ENCODE data around the gene MYEOV.

The MYEOV gene

GRCh38 chr11:69267395-69267805 lies 26.6 kb upstream of the MYEOV start:
- FAIRE-seq, result no peak

- no peak for FAIRE-seq
These were observed 25.0 kb upstream of the MYEOV start for GRCh38 chr11:69268911-69269310.

DNA sequence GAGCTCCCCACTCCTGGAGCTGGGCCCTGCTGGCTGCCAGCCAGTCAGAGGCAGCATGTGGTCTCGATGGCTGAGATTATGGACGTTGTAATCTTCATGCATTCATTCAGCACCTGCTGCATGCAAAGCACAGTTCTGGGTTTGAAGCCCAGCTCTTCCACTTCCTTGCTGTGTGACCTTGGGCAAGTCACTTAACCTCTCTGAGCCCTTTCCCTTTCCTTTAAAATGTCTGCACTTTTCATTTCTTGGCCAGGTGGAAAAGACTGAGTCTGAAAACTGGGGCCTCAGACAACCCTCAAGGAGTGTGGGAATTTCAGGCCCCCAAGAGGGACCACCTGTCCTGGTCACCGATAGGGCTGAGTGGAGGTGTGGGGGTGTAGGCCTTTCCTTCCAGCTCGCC lies 24.6 kb upstream of the MYEOV start:
- FAIRE-seq, result no peak

DNA sequence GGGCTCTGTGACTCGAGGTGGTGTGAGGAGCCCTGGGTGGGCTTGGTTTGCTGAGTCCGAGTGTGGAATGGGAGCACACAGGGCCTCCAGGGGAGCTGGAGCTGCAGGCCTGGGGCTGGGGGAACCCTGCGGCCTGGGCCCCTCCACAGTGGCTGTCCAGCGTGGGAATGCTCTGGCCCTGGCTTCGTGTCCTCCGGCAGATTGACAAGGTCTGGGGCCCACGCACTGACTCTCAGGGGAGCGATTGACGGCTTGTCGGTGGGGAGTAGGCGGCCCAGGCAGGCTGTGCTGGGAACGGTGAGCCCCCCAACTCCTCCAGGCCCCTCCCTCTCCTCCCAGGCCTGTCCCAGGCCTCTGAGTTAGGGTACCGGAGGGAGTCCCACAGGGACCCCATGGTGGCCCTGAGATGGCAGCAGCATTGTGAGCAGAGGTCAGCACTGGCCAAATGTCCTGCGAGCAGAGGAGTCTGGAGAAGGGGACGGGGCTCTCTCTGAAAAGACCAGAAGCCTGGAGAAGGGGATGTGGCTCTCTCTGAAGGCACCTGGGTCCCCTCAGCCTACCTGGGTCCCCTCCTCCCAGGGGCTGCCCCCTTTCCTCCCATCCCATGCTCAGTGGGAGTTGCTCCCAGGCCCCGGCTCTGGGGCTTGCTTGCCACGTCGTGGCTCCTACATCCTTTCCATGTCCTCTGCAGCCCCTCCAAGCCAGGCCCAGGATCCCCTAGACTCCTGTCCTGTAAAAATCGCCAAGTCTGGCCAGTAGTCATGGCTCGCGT lies 23.8 kb upstream of the MYEOV start:
- FAIRE-seq, result no peak

DNA sequence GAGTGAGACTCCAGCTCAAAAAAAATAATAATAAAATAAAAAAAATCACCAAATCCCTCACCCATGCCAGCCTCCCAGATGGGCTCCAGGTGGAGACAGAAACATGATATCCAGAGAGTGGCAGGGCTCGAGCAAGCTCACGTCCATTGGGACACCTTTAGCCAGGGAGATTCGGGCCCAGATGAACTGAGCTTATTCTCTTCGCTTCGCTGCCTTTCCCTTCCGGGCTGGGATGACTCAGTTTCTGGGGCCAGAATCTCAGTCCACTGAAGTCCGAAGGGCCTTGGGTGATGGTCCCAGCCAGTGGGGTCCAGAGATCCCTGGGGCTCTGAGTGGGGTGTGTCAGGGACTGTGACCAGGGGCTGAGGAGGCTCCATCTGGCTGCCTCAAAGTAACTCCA lies 23.0 kb upstream of the MYEOV start:
- FAIRE-seq, result no peak

- no peak for FAIRE-seq
These were observed 21.9 kb upstream of the MYEOV start for GRCh38 chr11:69272055-69272454.

DNA sequence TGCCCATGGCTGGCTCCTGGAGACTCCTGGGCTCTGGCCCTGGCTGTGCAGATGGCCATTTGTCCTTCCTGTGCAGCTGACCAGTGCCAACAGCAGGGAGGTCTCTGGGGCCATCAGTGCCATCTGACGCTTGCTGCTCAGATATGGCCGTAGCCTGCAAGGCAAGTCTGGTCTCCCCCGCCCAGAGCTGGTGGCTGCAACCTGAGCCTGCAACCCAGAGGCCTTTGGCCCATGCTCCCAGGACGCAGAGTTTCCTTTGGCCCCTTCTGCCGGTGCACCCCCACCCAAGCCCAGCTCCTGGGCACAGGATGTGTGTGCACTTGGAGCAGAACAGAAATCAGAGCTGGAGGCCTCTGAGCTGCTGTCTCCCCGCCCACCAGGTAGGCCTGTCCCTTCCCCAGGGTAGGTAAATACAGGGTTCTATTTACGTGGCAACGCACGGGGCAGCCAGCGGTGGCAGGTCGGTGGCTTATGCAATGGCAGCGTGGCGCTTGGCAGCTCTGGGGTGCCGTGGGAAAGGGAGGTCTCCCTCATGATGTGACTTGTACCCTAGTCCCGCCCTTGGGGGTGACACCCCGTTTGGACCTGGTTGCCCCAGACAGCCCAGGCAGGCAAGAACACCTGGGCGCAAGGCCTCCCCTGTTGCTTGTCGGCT lies 21.0 kb upstream of the MYEOV start:
- no peak for FAIRE-seq

- FAIRE-seq, result no peak
These were observed 20.4 kb upstream of the MYEOV start for GRCh38 chr11:69273571-69273970.

- no peak for FAIRE-seq
These were observed 19.4 kb upstream of the MYEOV start for GRCh38 chr11:69274531-69275016.

DNA sequence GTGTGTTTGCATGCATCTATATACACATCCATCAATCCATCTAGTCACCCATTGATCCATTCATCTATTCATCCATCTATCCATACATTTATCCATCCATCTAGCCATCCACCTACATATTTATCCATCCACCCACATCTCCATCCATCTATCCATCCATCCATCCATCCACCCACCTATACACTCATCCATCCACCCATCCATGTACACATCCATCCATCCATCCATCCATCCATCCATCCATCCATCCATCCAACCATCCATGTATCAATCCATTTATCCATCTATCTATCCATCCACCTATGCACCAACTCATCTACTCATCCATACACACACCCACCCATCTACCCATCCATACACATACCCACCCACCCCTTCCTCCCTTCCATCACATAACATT lies 18.8 kb upstream of the MYEOV start:
- FAIRE-seq, result no peak

DNA sequence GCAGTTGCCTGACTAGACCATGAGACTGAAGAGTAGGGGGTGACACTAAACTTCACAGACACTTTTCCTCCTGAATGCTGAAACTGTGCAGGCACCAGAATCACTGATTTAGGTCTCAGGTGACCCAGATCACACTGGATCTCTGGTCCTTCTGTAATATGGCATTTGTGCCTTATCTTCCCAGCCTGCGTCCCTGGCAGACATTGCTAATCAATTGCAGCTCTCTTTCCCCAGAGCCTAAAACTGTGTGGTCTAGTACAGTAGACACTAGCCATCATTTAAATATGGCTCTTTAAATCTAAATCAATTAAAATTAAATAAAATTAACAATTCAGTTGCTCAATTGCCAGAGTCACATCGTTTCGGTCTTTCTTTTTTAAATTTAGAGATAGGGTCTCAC lies 17.8 kb upstream of the MYEOV start:
- no peak for FAIRE-seq

GRCh38 chr11:69277074-69277809 lies 16.7 kb upstream of the MYEOV start:
- no peak for FAIRE-seq

DNA sequence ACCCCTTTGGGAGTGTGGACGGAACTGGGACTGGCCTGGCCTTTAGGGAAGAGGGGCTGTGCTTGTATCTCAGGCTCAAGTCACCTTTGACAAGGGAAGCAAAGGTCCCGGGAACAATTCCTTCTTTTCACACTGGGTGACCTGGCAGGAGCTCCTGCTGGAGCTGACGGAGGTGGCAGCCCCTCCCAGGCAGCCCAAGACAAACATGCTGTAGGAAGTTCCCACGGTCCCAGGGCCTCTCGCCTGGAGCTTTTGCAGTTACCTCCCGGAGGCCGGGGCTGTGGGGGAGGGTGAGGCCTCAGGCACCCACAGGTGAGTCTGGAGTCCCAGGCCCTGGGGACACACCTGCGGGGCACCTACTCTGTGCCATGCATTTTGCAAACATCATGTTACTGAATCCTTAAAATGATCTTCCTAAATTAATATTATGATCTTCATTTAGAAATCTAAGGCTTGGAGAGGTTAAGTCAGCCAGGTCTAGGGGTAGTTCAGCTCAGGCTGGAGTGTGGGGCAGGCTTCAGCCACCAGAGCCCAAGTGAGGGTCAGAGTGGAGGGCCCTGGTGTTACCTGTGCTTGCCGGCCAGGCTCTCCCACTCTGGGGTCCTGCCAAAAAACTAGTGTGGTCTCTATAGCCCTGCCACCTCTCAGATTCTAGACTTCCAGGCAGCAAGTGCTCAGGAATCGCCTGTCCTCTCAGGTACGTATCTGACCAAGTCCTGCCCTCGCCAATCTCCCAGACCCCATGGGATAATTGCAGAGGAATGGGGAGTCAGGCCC lies 15.7 kb upstream of the MYEOV start:
- FAIRE-seq, result no peak

DNA sequence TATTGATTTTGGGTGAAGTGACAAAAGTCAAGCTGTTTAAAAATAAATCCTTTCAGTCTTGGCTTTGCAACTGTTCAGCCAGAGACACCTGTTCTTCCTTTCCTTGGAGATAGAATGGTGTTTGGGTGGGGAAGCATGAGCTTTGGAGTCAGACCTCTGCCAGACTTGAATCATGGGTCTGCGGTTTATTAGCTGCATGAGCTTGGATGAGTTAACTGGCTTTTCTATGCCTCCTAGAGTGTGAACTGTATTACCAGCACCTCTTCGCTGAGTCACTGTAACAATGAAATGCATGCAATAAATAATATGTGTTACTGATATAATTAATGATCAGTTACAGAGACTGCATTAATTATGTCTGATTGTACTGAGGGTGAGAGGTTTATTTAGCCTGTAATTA lies 13.5 kb upstream of the MYEOV start:
- FAIRE-seq, result no peak

DNA sequence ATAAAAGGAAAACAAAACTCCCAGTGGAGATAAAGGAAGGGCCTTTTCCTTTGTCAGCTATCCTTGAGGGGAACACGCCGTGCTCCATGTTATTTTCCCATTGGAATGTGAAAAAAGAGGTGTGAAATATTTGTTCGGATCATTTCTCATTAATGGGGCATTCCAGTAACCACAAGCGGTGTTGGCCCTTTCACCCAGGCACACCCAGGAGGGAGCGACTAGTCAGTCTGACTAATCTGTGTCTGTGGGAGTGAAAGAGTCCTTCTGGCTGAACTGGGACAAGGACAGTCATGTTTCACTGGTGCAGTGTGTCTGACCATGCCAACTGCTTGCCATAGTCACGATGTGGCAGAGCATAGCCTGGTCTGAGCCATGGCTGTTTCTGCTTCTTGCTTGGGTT lies 13.0 kb upstream of the MYEOV start:
- no peak for FAIRE-seq

DNA sequence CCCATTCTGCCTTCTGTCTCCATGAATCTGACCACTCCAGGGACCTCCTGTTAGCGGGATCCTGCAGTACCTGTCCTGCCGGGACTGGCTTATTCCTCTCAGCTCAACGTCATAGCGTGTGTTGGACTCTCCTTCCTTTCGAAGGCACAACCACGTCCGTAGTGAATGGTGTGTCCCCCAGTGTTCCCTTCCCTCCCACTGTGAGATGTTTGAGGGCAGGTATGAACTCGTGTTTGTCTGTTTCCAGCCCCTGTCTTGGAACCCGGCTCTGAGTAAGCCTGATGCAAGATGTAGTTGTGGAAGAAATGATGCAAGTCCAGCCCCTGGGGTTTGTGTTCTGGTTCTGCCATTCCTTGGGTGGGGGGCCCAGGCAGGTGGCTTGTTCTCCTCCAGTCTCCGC lies 10.5 kb upstream of the MYEOV start:
- FAIRE-seq, result no peak

GRCh38 chr11:69284081-69284511 lies 9.9 kb upstream of the MYEOV start:
- FAIRE-seq, result no peak

- no peak for FAIRE-seq
These were observed 8.9 kb upstream of the MYEOV start for GRCh38 chr11:69285091-69285490.

GRCh38 chr11:69285766-69286165 lies 8.2 kb upstream of the MYEOV start:
- no peak for FAIRE-seq

- no peak for FAIRE-seq
These were observed 7.3 kb upstream of the MYEOV start for GRCh38 chr11:69286374-69287371.

Data from islet of Langerhans (tissue), 1 donor.